ES-I3 (cell line): ENCODE results near the gene HGS.

Experiments
- H3K36me3 ChIP-seq: 2 replicates; pipeline ENCODE4 v1.6.1; 2013; ENCODE audit warnings: mild to moderate bottlenecking, low read length, control low read depth, moderate library complexity; ENCODE audit not compliant: insufficient read depth
- H3K4me1 ChIP-seq: 2 replicates; pipeline ENCODE4 v1.6.1; 2013; ENCODE audit warnings: mild to moderate bottlenecking, control low read depth, low read length; ENCODE audit not compliant: insufficient read depth
- H3K9ac ChIP-seq: 2 replicates; pipeline ENCODE4 v1.6.1; 2013; ENCODE audit warnings: low read depth, mild to moderate bottlenecking, low read length, moderate library complexity
- H3K9me3 ChIP-seq: 2 replicates; pipeline ENCODE4 v1.6.1; 2013; ENCODE audit warnings: mild to moderate bottlenecking, low read length, moderate library complexity; ENCODE audit not compliant: control insufficient read depth, insufficient read depth

Gene HGS

GRCh38 chr17:81711814-81712467, 28.1 kb downstream of the HGS start, which contains the start of gene SLC25A10:
TSS of gene SLC25A10 (plus strand) at chr17:81712284. CDS start at chr17:81712427, 143 bp downstream.
- no peaks in the 10 kb centered on the region for H3K9me3 ChIP-seq
- no peaks in the 10 kb centered on the region for H3K36me3 ChIP-seq
- H3K4me1 ChIP-seq, result peaks cover 15% of the 10 kb centered on the region; the same call in 1 of the 2 replicates
- peak within 1 kb of the TSS; percentile 90 for H3K9ac ChIP-seq

- H3K4me1 ChIP-seq, result peaks cover 15% of the 10 kb centered on the region; the same call in 1 of the 2 replicates
- no peaks in the 10 kb centered on the region for H3K9me3 ChIP-seq
- no peaks in the 10 kb centered on the region for H3K36me3 ChIP-seq
These were observed 28.7 kb downstream of the HGS start for GRCh38 chr17:81712468-81713003.

GRCh38 chr17:81713004-81713555, 29.3 kb downstream of the HGS start:
- Histone ChIP-seq H3K9ac (peak overlapping the region; percentile 90), H3K36me3 (no peaks in the 10 kb centered on the region), H3K4me1 (peaks cover 15% of the 10 kb centered on the region; the same call in 1 of the 2 replicates), H3K9me3 (no peaks in the 10 kb centered on the region)

More at GRCh38 chr17:81712468-81713003, 28.7 kb downstream of the HGS start:
- H3K9ac ChIP-seq, result peak overlapping the region; percentile 90

GRCh38 chr17:81713556-81714411, 30.0 kb downstream of the HGS start:
- peak overlapping the region; percentile 90; the same call in 1 of the 2 replicates for H3K9ac ChIP-seq
- H3K9me3 ChIP-seq, result no peaks in the 10 kb centered on the region
- no peaks in the 10 kb centered on the region for H3K36me3 ChIP-seq
- H3K4me1 ChIP-seq, result peaks cover 15% of the 10 kb centered on the region; the same call in 1 of the 2 replicates

- Histone ChIP-seq H3K9ac (no peak overlapping the region), H3K9me3 (no peaks in the 10 kb centered on the region), H3K36me3 (no peaks in the 10 kb centered on the region)
These were observed 30.7 kb downstream of the HGS start for GRCh38 chr17:81714412-81715106.

GRCh38 chr17:81715107-81715871, 31.5 kb downstream of the HGS start:
- no peak overlapping the region for H3K9ac ChIP-seq
- H3K9me3 ChIP-seq, result no peaks in the 10 kb centered on the region
- no peaks in the 10 kb centered on the region for H3K36me3 ChIP-seq
- peaks cover 10% of the 10 kb centered on the region; the same call in 1 of the 2 replicates for H3K4me1 ChIP-seq

More at GRCh38 chr17:81714412-81715106, 30.7 kb downstream of the HGS start:
- peaks cover 15% of the 10 kb centered on the region; the same call in 1 of the 2 replicates for H3K4me1 ChIP-seq

- peaks cover 15% of the 10 kb centered on the region for H3K4me1 ChIP-seq
- no peaks in the 10 kb centered on the region for H3K36me3 ChIP-seq
- no peak overlapping the region for H3K9ac ChIP-seq
- no peaks in the 10 kb centered on the region for H3K9me3 ChIP-seq
These were observed 32.3 kb downstream of the HGS start for GRCh38 chr17:81715872-81716673.

- H3K36me3 ChIP-seq, result no peaks in the 10 kb centered on the region
- peaks cover 18% of the 10 kb centered on the region for H3K4me1 ChIP-seq
- H3K9ac ChIP-seq, result no peak overlapping the region
- H3K9me3 ChIP-seq, result no peaks in the 10 kb centered on the region
These were observed 32.8 kb downstream of the HGS start for GRCh38 chr17:81716674-81716996.

GRCh38 chr17:81717049-81717765, 33.4 kb downstream of the HGS start:
- Histone ChIP-seq H3K9ac (no peak overlapping the region), H3K9me3 (no peaks in the 10 kb centered on the region), H3K36me3 (no peaks in the 10 kb centered on the region), H3K4me1 (peaks cover 22% of the 10 kb centered on the region)

- Histone ChIP-seq H3K9ac (no peak overlapping the region), H3K4me1 (peaks cover 25% of the 10 kb centered on the region), H3K9me3 (no peaks in the 10 kb centered on the region), H3K36me3 (no peaks in the 10 kb centered on the region)
These were observed 33.9 kb downstream of the HGS start for GRCh38 chr17:81717766-81718089.

GRCh38 chr17:81719410-81720266, 35.8 kb downstream of the HGS start:
- no peaks in the 10 kb centered on the region for H3K9me3 ChIP-seq
- H3K9ac ChIP-seq, result no peak overlapping the region
- H3K4me1 ChIP-seq, result peaks cover 22% of the 10 kb centered on the region
- H3K36me3 ChIP-seq, result no peaks in the 10 kb centered on the region
